ENCODE data around the gene ATP7A. TPM values are rescaled to one million over a fixed set of nuclear protein-coding genes. Genes with fewer than 3 reads are reported as not detected.
A peak's percentile ranks its signal among the peaks of the same experiment; 100 is the strongest.

The ATP7A gene
- total and polyA plus RNA-seq, 12 donors: 1.3 to 7.6 (median 6.2) TPM

DNA sequence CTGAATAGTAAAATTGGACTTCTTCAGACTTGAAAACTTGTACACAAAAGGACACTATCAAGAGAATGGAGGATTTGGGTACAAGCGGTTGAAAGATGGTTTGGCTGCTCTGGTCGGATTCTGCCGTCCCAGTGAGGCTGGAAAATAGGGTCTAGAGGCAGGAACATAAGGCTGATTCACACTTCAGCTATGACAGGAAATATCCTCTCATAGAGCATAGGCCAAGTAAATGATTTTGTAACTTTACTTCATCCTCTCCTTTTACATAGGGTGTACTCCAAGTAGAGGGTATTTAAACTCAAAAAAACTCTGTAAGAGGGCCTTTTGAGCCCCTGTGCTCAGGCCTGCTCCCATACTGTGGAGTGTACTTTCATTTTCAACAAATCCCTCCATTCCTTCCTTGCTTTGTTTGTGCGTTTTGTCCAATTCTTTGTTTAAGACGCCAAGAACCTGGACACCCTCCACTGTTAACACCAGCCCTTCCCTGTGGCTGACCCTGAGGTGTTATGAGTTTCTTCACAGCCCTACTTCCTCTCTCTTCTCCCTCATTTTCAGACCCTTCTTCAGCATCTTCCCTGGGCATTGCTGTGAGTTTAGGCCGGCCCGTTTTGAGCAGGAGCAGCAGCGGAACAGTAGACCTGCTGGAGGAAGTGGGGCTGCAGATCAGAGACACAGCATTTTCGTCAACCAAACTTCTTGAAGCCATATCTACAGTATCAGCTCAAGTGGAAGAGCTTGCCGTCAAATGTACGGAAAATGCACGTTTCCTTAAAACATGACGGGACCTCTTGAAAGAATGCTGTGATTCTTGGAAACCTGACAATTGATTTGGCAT lies 51.8 kb downstream of the ATP7A start:
- Histone ChIP-seq H3K4me3 (peak overlapping the region in 1 of 10 donors; percentile 17), H3K9me3 (peaks cover 0 to 14% (median 4%) of the 10 kb centered on the region in 11 donors), H3K36me3 (no peaks in the 10 kb centered on the region), H3K27me3 (peaks cover 0 to 5% (median 0%) of the 10 kb centered on the region in 7 donors), H3K4me1 (no peaks in the 10 kb centered on the region), H3K27ac (no peak overlapping the region)
- 74 to 82% methylated on average over 13 of the region's 13 CpGs for WGBS, 2 donors
- ATAC-seq: no peak
- DNase-seq: no peak
- intact Hi-C loops (cut with DNase I): no loop called here
- TF ChIP-seq, protein P1, sequence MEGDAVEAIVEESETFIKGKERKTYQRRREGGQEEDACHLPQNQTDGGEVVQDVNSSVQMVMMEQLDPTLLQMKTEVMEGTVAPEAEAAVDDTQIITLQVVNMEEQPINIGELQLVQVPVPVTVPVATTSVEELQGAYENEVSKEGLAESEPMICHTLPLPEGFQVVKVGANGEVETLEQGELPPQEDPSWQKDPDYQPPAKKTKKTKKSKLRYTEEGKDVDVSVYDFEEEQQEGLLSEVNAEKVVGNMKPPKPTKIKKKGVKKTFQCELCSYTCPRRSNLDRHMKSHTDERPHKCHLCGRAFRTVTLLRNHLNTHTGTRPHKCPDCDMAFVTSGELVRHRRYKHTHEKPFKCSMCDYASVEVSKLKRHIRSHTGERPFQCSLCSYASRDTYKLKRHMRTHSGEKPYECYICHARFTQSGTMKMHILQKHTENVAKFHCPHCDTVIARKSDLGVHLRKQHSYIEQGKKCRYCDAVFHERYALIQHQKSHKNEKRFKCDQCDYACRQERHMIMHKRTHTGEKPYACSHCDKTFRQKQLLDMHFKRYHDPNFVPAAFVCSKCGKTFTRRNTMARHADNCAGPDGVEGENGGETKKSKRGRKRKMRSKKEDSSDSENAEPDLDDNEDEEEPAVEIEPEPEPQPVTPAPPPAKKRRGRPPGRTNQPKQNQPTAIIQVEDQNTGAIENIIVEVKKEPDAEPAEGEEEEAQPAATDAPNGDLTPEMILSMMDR (IDR thresholded peaks at IDR 0.05): no peak

DNA sequence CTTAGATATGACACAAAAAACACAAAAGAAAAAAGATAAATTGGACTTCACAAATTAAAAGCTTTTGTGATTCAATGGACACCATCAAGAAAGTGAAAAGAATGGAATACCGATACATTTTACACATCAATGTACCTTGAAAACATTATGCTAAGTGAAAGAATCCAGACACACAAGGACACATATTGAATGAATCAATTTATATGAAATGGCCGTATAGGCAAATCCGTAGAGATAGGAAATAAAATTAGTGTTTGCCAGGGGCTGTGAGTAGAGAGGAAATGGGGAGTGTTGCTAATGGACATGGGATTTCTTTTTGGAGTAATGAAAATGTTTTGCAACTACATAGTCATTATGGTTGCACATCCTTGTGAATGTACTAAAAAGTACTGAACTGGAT lies 55.9 kb downstream of the ATP7A start:
- WGBS, 2 donors: 92 to 94% methylated on average over 3 of the region's 3 CpGs
- H3K27me3 ChIP-seq: peaks cover 0 to 5% (median 0%) of the 10 kb centered on the region in 7 donors
- H3K9me3 ChIP-seq: peaks cover 0 to 4% (median 0%) of the 10 kb centered on the region in 11 donors
- no peak for ATAC-seq
- TF ChIP-seq, protein P1 (IDR thresholded peaks at IDR 0.05): no peak
- intact Hi-C loops (cut with DNase I): no loop called here
- no peaks in the 10 kb centered on the region for H3K4me1 ChIP-seq
- H3K27ac ChIP-seq: no peak overlapping the region
- DNase-seq: no peak
- no peaks in the 10 kb centered on the region for H3K36me3 ChIP-seq
- no peak overlapping the region for H3K4me3 ChIP-seq

DNA sequence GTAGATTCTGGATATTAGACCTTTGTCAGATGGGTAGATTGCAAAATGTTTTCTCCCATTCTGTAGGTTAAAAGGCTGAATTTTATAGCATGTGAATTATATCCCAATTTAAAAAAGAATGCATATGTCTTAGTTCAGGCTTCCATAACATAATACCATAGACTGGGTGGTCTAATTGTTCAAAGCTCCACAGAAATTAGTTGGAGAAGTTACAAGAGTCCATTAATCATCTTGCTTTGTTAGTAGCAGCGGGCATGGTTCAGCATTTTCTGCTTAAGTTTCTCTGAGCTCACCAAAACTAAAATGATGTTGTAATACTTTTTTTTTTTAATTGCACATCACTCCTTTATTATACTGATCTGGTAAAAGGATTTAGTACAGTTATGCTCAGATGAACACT lies 57.1 kb downstream of the ATP7A start:
- Histone ChIP-seq H3K4me3 (no peak overlapping the region), H3K4me1 (no peaks in the 10 kb centered on the region), H3K9me3 (peaks cover 0 to 4% (median 0%) of the 10 kb centered on the region in 11 donors), H3K27ac (no peak overlapping the region), H3K36me3 (no peaks in the 10 kb centered on the region), H3K27me3 (peaks cover 0 to 5% (median 0%) of the 10 kb centered on the region in 7 donors)
- 96 to 98% methylated on average over 1 of the region's 1 CpG for WGBS, 2 donors
- intact Hi-C loops (cut with DNase I): no loop called here
- ATAC-seq: no peak
- no peak for DNase-seq
- TF ChIP-seq, protein P1 (IDR thresholded peaks at IDR 0.05): no peak

DNA sequence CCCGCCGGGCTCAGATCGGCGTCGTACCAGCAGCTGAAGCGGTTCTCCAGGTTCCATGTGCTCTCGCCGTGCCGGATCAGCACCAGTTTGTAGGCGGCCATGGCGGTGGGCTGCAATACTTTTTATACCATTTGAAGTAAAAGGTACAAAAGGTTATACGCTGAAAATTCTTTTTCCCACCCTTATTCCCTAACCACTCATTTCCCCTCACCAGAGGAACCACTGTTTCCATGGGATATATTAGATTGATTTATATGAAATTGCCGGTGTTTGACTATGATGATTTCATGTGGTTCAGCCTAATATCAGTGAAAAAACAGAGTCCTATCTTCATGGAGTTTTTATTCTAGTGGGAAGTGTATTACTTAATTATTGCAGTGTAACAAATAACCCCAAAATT lies 59.0 kb downstream of the ATP7A start, which contains the start of gene PGAM4:
Gene PGAM4, minus strand, starts transcription at position 101 of the 400 bp plus-strand sequence. Its CDS starts 0 bp downstream, at position 101.
- DNase-seq (no peak), ATAC-seq (no peak)
- no peaks in the 10 kb centered on the region for H3K4me1 ChIP-seq
- WGBS, 2 donors: 98 to 99% methylated on average over 13 of the region's 13 CpGs
- H3K4me3 ChIP-seq: no peak within 1 kb of the TSS
- TF ChIP-seq, protein P1 (IDR thresholded peaks at IDR 0.05): no peak
- intact Hi-C loops (cut with DNase I): no loop called here
- no peak within 1 kb of the TSS for H3K27ac ChIP-seq
- H3K27me3 ChIP-seq: no peaks in the 10 kb centered on the region
- H3K36me3 ChIP-seq: peaks cover 0 to 4% (median 0%) of the 10 kb centered on the region in 9 donors
- H3K9me3 ChIP-seq: peaks cover 0 to 4% (median 0%) of the 10 kb centered on the region in 11 donors
